H1 (cell line): Measurements from ENCODE around the gene GALNT2. TPM values are rescaled to one million over a fixed set of nuclear protein-coding genes. Genes with fewer than 3 reads are reported as not detected.

Source experiments
- CTCF ChIA-PET: fragments of 300-600 bp; sonication (Branson Sonifier 250); formaldehyde crosslinking; loops from one replicate; lab custom pipeline; 2021; ENCODE audit not compliant: partially characterized antibody; lab: Charles Lee
- POLR2A ChIA-PET: fragments of 300-600 bp; sonication (Branson Sonifier 250); formaldehyde crosslinking; loops from one replicate; lab custom pipeline; 2021; ENCODE audit warnings: inconsistent platforms; ENCODE audit not compliant: partially characterized antibody; lab: Charles Lee
- DNase-seq, 2 experiments: peaks; one replicate each; pipeline versions ENCODE4 v3.0.0 to v3.0.0-alpha.2; 2010 to 2022; ENCODE audit warnings: low spot score in 2 of 2, low read depth in 1 of 2, mixed read lengths in 1 of 2
- FAIRE-seq: peaks from 2 replicates; lab custom pipeline; 2011; peaks lifted over from hg19 to GRCh38; lab: Jason Lieb, UNC
- H2AFZ ChIP-seq: 2 replicates; pipeline ENCODE4 v1.8.1; 2012; ENCODE audit warnings: low read length, inconsistent platforms
- H2AK5ac ChIP-seq: 2 replicates; pipeline ENCODE4 v1.6.1; 2013; ENCODE audit warnings: low read depth, low read length
- H2BK120ac ChIP-seq: replicated peaks from 2 replicates; pipeline ENCODE3; 2013; ENCODE audit warnings: low read depth, low read length, inconsistent platforms
- H2BK12ac ChIP-seq: 2 replicates; pipeline ENCODE4 v1.6.1; 2013; ENCODE audit warnings: low read depth, low read length
- H2BK15ac ChIP-seq: 2 replicates; pipeline ENCODE4 v1.6.1; 2013; ENCODE audit warnings: low read length
- H2BK20ac ChIP-seq: 2 replicates; pipeline ENCODE4 v1.6.1; 2013; ENCODE audit warnings: low read length
- H2BK5ac ChIP-seq: 2 replicates; pipeline ENCODE4 v1.6.1; 2013; ENCODE audit warnings: low read depth, low read length
- H3K14ac ChIP-seq: 2 replicates; pipeline ENCODE4 v1.6.1; 2013; ENCODE audit warnings: inconsistent platforms; ENCODE audit not compliant: insufficient read length
- H3K18ac ChIP-seq: 2 replicates; pipeline ENCODE4 v1.6.1; 2013; ENCODE audit warnings: low read length; ENCODE audit errors: extremely low read depth
- H3K23ac ChIP-seq: 2 replicates; pipeline ENCODE4 v1.6.1; 2013; ENCODE audit warnings: inconsistent platforms; ENCODE audit not compliant: insufficient read length
- H3K23me2 ChIP-seq: 2 replicates; pipeline ENCODE4 v1.6.1; 2013; ENCODE audit warnings: low read depth, low read length
- H3K27ac ChIP-seq: 2 replicates; pipeline ENCODE4 v1.6.1; 2011; ENCODE audit warnings: low read depth, low read length, inconsistent platforms
- H3K27me3 ChIP-seq, 4 experiments: replicated peaks in 1 of 4; 1 replicate in 1 of 4; 2 replicates in 3 of 4; pipeline versions ENCODE4 v1.6.1 to v1.8.1; 2011 to 2013; ENCODE audit warnings: low read length in 3 of 4, mild to moderate bottlenecking in 3 of 4, inconsistent platforms in 2 of 4, mixed read lengths in 2 of 4, moderate library complexity in 1 of 4; ENCODE audit not compliant: control insufficient read depth in 3 of 4, insufficient read depth in 3 of 4; ENCODE audit errors: extremely low read depth in 1 of 4
- H3K36me3 ChIP-seq, 4 experiments: 2 replicates each; pipeline versions ENCODE4 v1.6.1 to v1.8.1; 2011 to 2013; ENCODE audit warnings: mild to moderate bottlenecking in 4 of 4, low read length in 3 of 4, moderate library complexity in 2 of 4, control low read depth in 1 of 4, inconsistent platforms in 1 of 4; ENCODE audit not compliant: insufficient read depth in 4 of 4, control insufficient read depth in 2 of 4
- H3K4ac ChIP-seq: replicated peaks from 2 replicates; pipeline ENCODE3; 2013; ENCODE audit warnings: low read length, low read depth, mixed read lengths, inconsistent platforms; ENCODE audit not compliant: insufficient read length
- H3K4me1 ChIP-seq, 4 experiments: replicated peaks in 1 of 4; 1 replicate in 1 of 4; 2 replicates in 3 of 4; pipeline versions ENCODE4 v1.6.1 to v1.8.1; 2011 to 2013; ENCODE audit warnings: low read length in 3 of 4, inconsistent platforms in 2 of 4, mixed read lengths in 1 of 4; ENCODE audit not compliant: insufficient read depth in 4 of 4, control insufficient read depth in 3 of 4
- H3K4me2 ChIP-seq, 2 experiments: 2 replicates each; pipeline versions ENCODE4 v1.6.1 to v1.8.1; 2011 to 2013; ENCODE audit warnings: low read depth in 2 of 2, low read length in 2 of 2, control low read depth in 1 of 2, inconsistent platforms in 1 of 2, mild to moderate bottlenecking in 1 of 2; ENCODE audit not compliant: insufficient read depth in 1 of 2
- H3K4me3 ChIP-seq, 4 experiments: fragments of 200-600, 300-600 bp in 1 of 4; sonication (generic), shearing (Covaris generic), sonication (Bioruptor Twin) in 1 of 4; 2 replicates each; pipeline versions ENCODE4 v1.5.1 to v1.8.1; 2011 to 2016; ENCODE audit warnings: low read length in 4 of 4, low read depth in 3 of 4, control low read depth in 2 of 4, inconsistent platforms in 2 of 4, mild to moderate bottlenecking in 2 of 4, mixed read lengths in 1 of 4, moderate library complexity in 1 of 4; ENCODE audit not compliant: insufficient read depth in 2 of 4; ENCODE audit errors: extremely low read depth in 1 of 4
- H3K56ac ChIP-seq: replicated peaks from 2 replicates; pipeline ENCODE3; 2013; ENCODE audit warnings: low read depth, mild to moderate bottlenecking, mixed read lengths, low read length, inconsistent platforms; ENCODE audit not compliant: insufficient read length
- H3K79me1 ChIP-seq: 2 replicates; pipeline ENCODE4 v1.6.1; 2013; ENCODE audit warnings: low read depth, low read length, control low read depth
- H3K79me2 ChIP-seq, 2 experiments: 2 replicates each; pipeline versions ENCODE4 v1.6.1 to v1.8.1; 2012 to 2013; ENCODE audit warnings: low read length in 2 of 2, mild to moderate bottlenecking in 2 of 2, inconsistent platforms in 1 of 2; ENCODE audit not compliant: insufficient read depth in 2 of 2, control insufficient read depth in 1 of 2
- H3K9ac ChIP-seq, 4 experiments: replicated peaks in 1 of 4; 1 replicate in 1 of 4; 2 replicates in 3 of 4; pipeline versions ENCODE4 v1.6.1 to v1.8.1; 2011 to 2013; ENCODE audit warnings: low read depth in 3 of 4, low read length in 3 of 4, control low read depth in 2 of 4, mild to moderate bottlenecking in 2 of 4, moderate library complexity in 2 of 4, inconsistent platforms in 1 of 4; ENCODE audit errors: extremely low read depth in 1 of 4
- H3K9me3 ChIP-seq, 2 experiments: 2 replicates each; pipeline versions ENCODE4 v1.6.1 to v1.8.1; 2012 to 2013; ENCODE audit warnings: mild to moderate bottlenecking in 2 of 2, moderate library complexity in 2 of 2, control low read depth in 1 of 2, inconsistent platforms in 1 of 2, low read depth in 1 of 2, low read length in 1 of 2, mixed read lengths in 1 of 2; ENCODE audit not compliant: insufficient read depth in 2 of 2
- H4K20me1 ChIP-seq, 2 experiments: replicated peaks in 1 of 2; 2 replicates each; pipeline versions ENCODE3 to v1.8.1; 2011 to 2013; ENCODE audit warnings: inconsistent platforms in 2 of 2, low read length in 2 of 2, mild to moderate bottlenecking in 1 of 2; ENCODE audit not compliant: insufficient read depth in 2 of 2, control insufficient read depth in 1 of 2
- H4K5ac ChIP-seq: 2 replicates; pipeline ENCODE4 v1.6.1; 2013; ENCODE audit warnings: low read length, low read depth, mixed read lengths, inconsistent platforms; ENCODE audit not compliant: insufficient read length
- H4K8ac ChIP-seq: 2 replicates; pipeline ENCODE4 v1.8.0; 2013; ENCODE audit warnings: mild to moderate bottlenecking, moderate library complexity, low read length, inconsistent platforms; ENCODE audit not compliant: insufficient read depth; ENCODE audit errors: extremely low read depth
- H4K91ac ChIP-seq: replicated peaks from 2 replicates; pipeline ENCODE3; 2013; ENCODE audit warnings: low read length, mixed read lengths, inconsistent platforms; ENCODE audit not compliant: insufficient read length
- CEBPB ChIP-seq: IDR thresholded peaks from 2 replicates; pipeline ENCODE4 v1.6.1; 2012; ENCODE audit warnings: low read depth, low read length
- CTCF ChIP-seq, 3 experiments: IDR thresholded peaks; 1 replicate in 2 of 3; 2 replicates in 1 of 3; pipeline versions ENCODE4 v1.5.1 to v1.6.1; 2011; ENCODE audit warnings: low read length in 3 of 3, mild to moderate bottlenecking in 3 of 3, inconsistent platforms in 2 of 3, low read depth in 1 of 3, moderate library complexity in 1 of 3; ENCODE audit not compliant: insufficient read depth in 1 of 3; ENCODE audit errors: control extremely low read depth in 1 of 3
- EZH2 ChIP-seq: fragments of 200-600 bp; sonication (generic); IDR thresholded peaks from 2 replicates; pipeline ENCODE4 v1.7.1; 2012; ENCODE audit warnings: low read depth, mild to moderate bottlenecking, moderate library complexity, low read length, inconsistent platforms; ENCODE audit not compliant: severe bottlenecking
- GABPA ChIP-seq: IDR thresholded peaks from 2 replicates; pipeline ENCODE4 v1.6.1; 2011; ENCODE audit warnings: mild to moderate bottlenecking, low read length, moderate library complexity, borderline replicate concordance; ENCODE audit not compliant: insufficient read depth
- JUN ChIP-seq: IDR thresholded peaks from 2 replicates; pipeline ENCODE4 v1.6.1; 2011; ENCODE audit warnings: low read depth, mild to moderate bottlenecking, improper control_type of control experiment, low read length
- KDM1A ChIP-seq: fragments of 200-600, 300-600 bp; sonication (generic); IDR thresholded peaks from 2 replicates; pipeline ENCODE4 v1.7.1; 2016; ENCODE audit warnings: mild to moderate bottlenecking, low read length, borderline replicate concordance
- SAP30 ChIP-seq: fragments of 300-600 bp; sonication (generic); IDR thresholded peaks from 2 replicates; pipeline ENCODE4 v1.7.1; 2012; ENCODE audit warnings: low read length, moderate library complexity, mild to moderate bottlenecking, inconsistent platforms; ENCODE audit not compliant: insufficient read depth, insufficient replicate concordance
- TCF12 ChIP-seq: IDR thresholded peaks from 2 replicates; pipeline ENCODE4 v1.6.1; 2011; ENCODE audit warnings: low read depth, mild to moderate bottlenecking, low read length
- TEAD4 ChIP-seq: IDR thresholded peaks from 2 replicates; pipeline ENCODE4 v1.6.1; 2012; ENCODE audit warnings: low read depth, low read length, inconsistent platforms, mixed read lengths
- USF2 ChIP-seq: IDR thresholded peaks from 2 replicates; pipeline ENCODE4 v1.6.1; 2011; ENCODE audit warnings: low read length, improper control_type of control experiment
- YY1 ChIP-seq: IDR thresholded peaks from 2 replicates; pipeline ENCODE4 v1.6.1; 2011; ENCODE audit warnings: low read depth, mild to moderate bottlenecking, low read length
- WGBS, 2 experiments: shearing (Covaris generic) in 1 of 2; methylation state at CpG; one replicate each; pipeline versions ENCODE4 v1.1.6 to v1.1.7; 2013 to 2015; ENCODE audit warnings: low lambda C conversion rate in 2 of 2, mixed read lengths in 2 of 2, inconsistent platforms in 1 of 2, low coverage in 1 of 2, missing lambda C conversion rate in 1 of 2; ENCODE audit not compliant: insufficient replicate concordance in 2 of 2, insufficient coverage in 1 of 2, insufficient read length in 1 of 2; ENCODE audit errors: extremely low coverage in 1 of 2, missing lambda C conversion rate in 1 of 2; 5-methylcytosine and 5-hydroxymethylcytosine counted together
- polyA plus RNA-seq, 7 experiments: library from polyadenylated mRNA; depleted of rRNA in 3 of 7; stranded (reverse) in 5 of 7; unstranded in 2 of 7; fragments of >200 nt in 5 of 7; fragments of 200-250 nt in 2 of 7; gene quantifications; 1 replicate in 5 of 7; 2 replicates in 1 of 7; 4 replicates in 1 of 7; pipeline versions ENCODE4 v1.2.1 to v1.2.3, GENCODE V29; 2011 to 2013; ENCODE audit warnings: missing spikeins in 2 of 7, mixed read lengths in 2 of 7
- total RNA-seq: library from RNA; stranded (reverse); fragmentation: NEBNext Ultra II Directional; extraction: Animal tissue kit (Norgen Biotek cat#: 25700); gene quantifications from 2 replicates; pipeline ENCODE4 v1.2.1, GENCODE V29; 2021

The GALNT2 gene
- total and polyA plus RNA-seq, 2 of the 8 experiments (the other 6 are each of a cell fraction or from before 2014, with no cell fraction given): 34.5 to 75.3 TPM

GRCh38 chr1:230285351-230285750 lies 218.3 kb downstream of the GALNT2 start:
- Histone ChIP-seq H3K9ac (no peak overlapping the region), H3K79me1 (no peaks in the 10 kb centered on the region), H4K20me1 (no peaks in the 10 kb centered on the region), H4K91ac (no peak overlapping the region), H2BK120ac (no peak overlapping the region), H3K4me2 (no peak overlapping the region), H2AFZ (no peak overlapping the region), H2AK5ac (no peak overlapping the region), H3K9me3 (no peaks in the 10 kb centered on the region), H3K4me1 (peaks cover 0 to 4% (median 0%) of the 10 kb centered on the region in 4 experiments; a peak in 4 of 7 replicates), H3K79me2 (no peaks in the 10 kb centered on the region), H3K23ac (no peak overlapping the region), H3K27me3 (no peaks in the 10 kb centered on the region), H3K4ac (no peak overlapping the region), H3K23me2 (no peaks in the 10 kb centered on the region), H3K4me3 (no peak overlapping the region), H3K56ac (no peak overlapping the region), H2BK12ac (no peak overlapping the region), H3K36me3 (no peaks in the 10 kb centered on the region; a peak in 1 of 8 replicates), H3K27ac (no peak overlapping the region), H4K8ac (no peak overlapping the region), H2BK20ac (no peak overlapping the region), H2BK5ac (no peak overlapping the region), H3K18ac (no peak overlapping the region), H4K5ac (no peak overlapping the region), H3K14ac (no peak overlapping the region), H2BK15ac (no peak overlapping the region)
- 83% methylated on average over 7 of the region's 7 CpGs; no CpG with 5 or more reads in 1 of the 2 experiments for WGBS, 2 experiments
- ChIA-PET CTCF (no interaction called here), POLR2A (interaction anchor here (1.3 kb wide), 1 partner anchor 20 kb away, joined by 3 read pairs; no protein-coding TSS in a partner anchor)
- DNase-seq (no peak), FAIRE-seq (no peak)
- no peak for TF ChIP-seq EZH2
- no peak for TF ChIP-seq GABPA
- no peak for TF ChIP-seq JUN
- TF ChIP-seq YY1: no peak
- TF ChIP-seq USF2: no peak
- TF ChIP-seq SAP30: no peak
- TF ChIP-seq CEBPB: no peak
- no peak for TF ChIP-seq KDM1A
- no peak for TF ChIP-seq TCF12
- no peak for TF ChIP-seq TEAD4
- no peak for TF ChIP-seq CTCF (IDR thresholded peaks at IDR 0.05; ENCODE audit: control extremely low read depth in 1 of 3, insufficient read depth in 1 of 3, low read depth in 1 of 3, low read length in 3 of 3)
